A673 (cell line): ENCODE measurements around the gene HMGCLL1.

Source experiments
- CTCF ChIP-seq: fragments of 300-800, 200-600 bp; sonication (generic); conservative IDR thresholded peaks from 2 replicates; pipeline ENCODE4 v1.5.1; 2017; ENCODE audit warnings: low read depth, mild to moderate bottlenecking, antibody characterized with exemption, low read length, moderate library complexity, mixed read lengths
- EZH2 ChIP-seq: fragments of 200-600 bp; sonication (generic); IDR thresholded peaks from 2 replicates; pipeline ENCODE4 v1.6.1; 2017; ENCODE audit warnings: borderline replicate concordance, low read depth, mild to moderate bottlenecking, mixed read lengths, antibody characterized with exemption, low read length; ENCODE audit not compliant: poor library complexity, severe bottlenecking

GRCh38 chr6:55511122-55511800, 67.7 kb downstream of the HMGCLL1 start:
- no peak for TF ChIP-seq CTCF
- no peak for TF ChIP-seq EZH2
